Osteocyte (in vitro differentiated cells): Measurements from ENCODE around the gene SPIN1. TPM values are rescaled to one million over a fixed set of nuclear protein-coding genes. Genes with fewer than 3 reads are reported as not detected.

Source experiments
- DNase-seq: peaks from one replicate; pipeline ENCODE4 v3.0.0; 2021; ENCODE audit warnings: mixed read lengths; ENCODE audit not compliant: unreplicated experiment; ENCODE audit errors: extremely low spot score
- H3K27ac Mint-ChIP-seq: one replicate; pipeline ENCODE4 v1.8.0; 2021; ENCODE audit warnings: mild to moderate bottlenecking, mixed read lengths; ENCODE audit not compliant: unreplicated experiment
- H3K27me3 Mint-ChIP-seq: one replicate; pipeline ENCODE4 v1.8.0; 2021; ENCODE audit warnings: mixed read lengths; ENCODE audit not compliant: unreplicated experiment
- H3K36me3 Mint-ChIP-seq: one replicate; pipeline ENCODE4 v1.8.0; 2021; ENCODE audit warnings: mixed read lengths; ENCODE audit not compliant: unreplicated experiment
- H3K4me1 Mint-ChIP-seq: one replicate; pipeline ENCODE4 v1.8.0; 2021; ENCODE audit warnings: mixed read lengths; ENCODE audit not compliant: unreplicated experiment
- H3K4me3 Mint-ChIP-seq: one replicate; pipeline ENCODE4 v1.8.0; 2021; ENCODE audit warnings: mild to moderate bottlenecking, moderate library complexity, mixed read lengths; ENCODE audit not compliant: unreplicated experiment
- H3K9me3 Mint-ChIP-seq: one replicate; pipeline ENCODE4 v1.8.0; 2021; ENCODE audit warnings: mixed read lengths; ENCODE audit not compliant: unreplicated experiment
- CTCF ChIP-seq: fragments of 200-600 bp; sonication (generic); IDR thresholded peaks from 2 replicates; pipeline ENCODE4 v1.5.0; 2021; ENCODE audit warnings: antibody characterized with exemption, mild to moderate bottlenecking, moderate library complexity
- total RNA-seq: library from RNA; stranded (reverse); gene quantifications from 2 replicates; pipeline ENCODE4 v1.2.1, GENCODE V29; 2021

The SPIN1 gene
- total RNA-seq, 1 donor from 2014 or later, result 115 TPM

GRCh38 chr9:88503081-88503844, 115.0 kb downstream of the SPIN1 start:
- H3K36me3 Mint-ChIP-seq, result no peaks in the 10 kb centered on the region
- no peaks in the 10 kb centered on the region for H3K9me3 Mint-ChIP-seq
- no peak for DNase-seq
- no peaks in the 10 kb centered on the region for H3K27me3 Mint-ChIP-seq
- no peak overlapping the region for H3K4me3 Mint-ChIP-seq
- H3K27ac Mint-ChIP-seq, result no peak overlapping the region
- TF ChIP-seq CTCF, result no peak
- H3K4me1 Mint-ChIP-seq, result no peaks in the 10 kb centered on the region

GRCh38 chr9:88503845-88504764, 115.9 kb downstream of the SPIN1 start:
- peaks cover 2% of the 10 kb centered on the region for H3K36me3 Mint-ChIP-seq
- H3K9me3 Mint-ChIP-seq, result peaks cover 4% of the 10 kb centered on the region
- H3K4me3 Mint-ChIP-seq, result no peak overlapping the region
- H3K27ac Mint-ChIP-seq, result no peak overlapping the region
- no peaks in the 10 kb centered on the region for H3K4me1 Mint-ChIP-seq
- no peaks in the 10 kb centered on the region for H3K27me3 Mint-ChIP-seq
- DNase-seq, result no peak
- no peak for TF ChIP-seq CTCF

GRCh38 chr9:88508326-88508725, 120.1 kb downstream of the SPIN1 start:
- no peak for DNase-seq
- Mint-ChIP-seq H3K27ac (no peak overlapping the region), H3K4me1 (no peaks in the 10 kb centered on the region), H3K9me3 (peaks cover 4% of the 10 kb centered on the region), H3K4me3 (no peak overlapping the region), H3K36me3 (peaks cover 2% of the 10 kb centered on the region), H3K27me3 (no peaks in the 10 kb centered on the region)
- TF ChIP-seq CTCF, result no peak

GRCh38 chr9:88511906-88512305, 123.7 kb downstream of the SPIN1 start:
- Mint-ChIP-seq H3K27me3 (no peaks in the 10 kb centered on the region), H3K27ac (no peak overlapping the region), H3K4me3 (no peak overlapping the region), H3K9me3 (peaks cover 4% of the 10 kb centered on the region), H3K4me1 (no peaks in the 10 kb centered on the region), H3K36me3 (peaks cover 2% of the 10 kb centered on the region)
- no peak for DNase-seq
- TF ChIP-seq CTCF, result no peak

- Mint-ChIP-seq H3K27me3 (no peaks in the 10 kb centered on the region), H3K4me1 (no peaks in the 10 kb centered on the region), H3K36me3 (no peaks in the 10 kb centered on the region), H3K27ac (no peak overlapping the region), H3K4me3 (no peak overlapping the region), H3K9me3 (no peaks in the 10 kb centered on the region)
- DNase-seq, result no peak
- TF ChIP-seq CTCF, result no peak
Measured at GRCh38 chr9:88514247-88514646, 126.0 kb downstream of the SPIN1 start.
